Pons (tissue), 1 donor: ENCODE results near the gene NUP214.
"Not testable (repeated sequence)": the region's sequence is repeated elsewhere in the genome, so short reads cannot be mapped to it uniquely, and the experiment has no call there.

ENCODE experiments used
- DNase-seq: peaks from one replicate; pipeline ENCODE4 v3.0.0-alpha.2; 2016; ENCODE audit warnings: low spot score

NUP214 gene

DNA sequence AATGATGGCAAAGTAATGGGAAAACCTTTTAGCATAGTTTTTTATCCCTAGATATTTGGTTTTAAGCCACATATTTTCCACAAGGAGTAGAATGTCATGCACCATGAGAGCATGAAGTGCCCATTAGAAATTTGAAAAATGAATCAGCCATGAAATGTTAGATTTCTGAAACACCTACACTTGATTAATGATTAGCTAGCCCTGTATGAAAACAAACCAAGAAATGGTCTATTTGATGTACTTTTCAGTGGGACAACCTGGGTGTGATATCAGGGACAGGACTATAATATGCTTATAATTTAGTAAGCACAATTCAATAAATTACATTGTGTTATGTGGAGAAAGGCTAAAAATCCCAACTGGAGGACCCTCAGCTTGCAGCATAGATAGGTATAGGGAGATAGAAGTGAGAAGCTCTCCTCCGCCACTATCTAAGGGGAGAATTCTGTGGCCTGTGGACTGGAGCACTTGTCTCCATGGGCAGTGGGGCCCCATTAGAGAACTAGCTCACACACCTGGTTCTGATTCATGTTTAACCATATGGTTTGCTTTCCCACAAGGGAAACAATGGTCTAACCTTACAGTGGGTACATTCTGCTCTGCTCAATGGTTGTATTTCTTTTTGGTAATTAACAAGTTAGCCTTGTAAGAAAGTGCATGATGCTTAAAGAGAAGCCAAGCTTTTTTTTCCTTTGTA, 35.2 kb downstream of the NUP214 start:
- no peak for DNase-seq

GRCh38 chr9:131161585-131161984, 36.2 kb downstream of the NUP214 start:
- no peak for DNase-seq

GRCh38 chr9:131162886-131163285, 37.5 kb downstream of the NUP214 start:
- DNase-seq: no peak

DNA sequence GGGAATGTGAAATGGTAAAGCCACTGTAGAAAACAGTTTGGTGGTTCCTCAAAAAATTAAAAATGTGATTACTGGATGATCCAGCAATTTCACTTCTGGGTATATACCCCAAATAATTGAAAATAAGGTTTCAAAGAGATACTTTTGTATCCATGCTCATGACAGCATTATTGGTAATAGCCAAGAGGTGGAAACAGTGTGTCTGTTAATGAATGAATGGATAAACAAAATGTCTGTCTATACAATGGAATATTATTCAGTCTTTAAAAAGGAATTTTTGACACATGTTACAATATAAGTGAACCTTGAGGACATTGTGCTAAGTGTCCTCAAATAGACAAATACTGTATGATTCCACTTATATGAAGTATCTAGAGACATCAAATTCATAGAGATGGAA, 40.1 kb downstream of the NUP214 start:
- no peak for DNase-seq

- DNase-seq: no peak
Observed at GRCh38 chr9:131167146-131167692, 41.8 kb downstream of the NUP214 start.

DNA sequence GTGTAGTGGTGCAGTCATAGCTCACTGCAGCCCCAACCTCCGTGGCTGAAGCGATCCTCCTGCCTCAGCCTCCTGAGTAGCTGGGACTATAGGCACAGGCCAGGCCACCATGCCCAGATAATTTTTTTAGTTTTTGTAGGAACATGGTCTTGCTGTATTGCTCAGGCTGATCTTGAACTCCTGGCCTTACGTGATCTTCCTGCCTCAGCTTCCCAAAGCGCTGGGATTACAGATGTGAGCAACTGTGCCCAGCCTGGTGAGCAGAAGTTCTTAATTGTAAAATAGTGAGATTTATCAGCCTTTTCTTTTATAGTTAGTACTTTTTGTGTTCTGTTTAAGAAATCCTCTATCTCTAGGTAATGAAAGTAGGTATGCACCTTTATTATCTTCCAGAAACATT, 42.5 kb downstream of the NUP214 start:
- no peak for DNase-seq

DNA sequence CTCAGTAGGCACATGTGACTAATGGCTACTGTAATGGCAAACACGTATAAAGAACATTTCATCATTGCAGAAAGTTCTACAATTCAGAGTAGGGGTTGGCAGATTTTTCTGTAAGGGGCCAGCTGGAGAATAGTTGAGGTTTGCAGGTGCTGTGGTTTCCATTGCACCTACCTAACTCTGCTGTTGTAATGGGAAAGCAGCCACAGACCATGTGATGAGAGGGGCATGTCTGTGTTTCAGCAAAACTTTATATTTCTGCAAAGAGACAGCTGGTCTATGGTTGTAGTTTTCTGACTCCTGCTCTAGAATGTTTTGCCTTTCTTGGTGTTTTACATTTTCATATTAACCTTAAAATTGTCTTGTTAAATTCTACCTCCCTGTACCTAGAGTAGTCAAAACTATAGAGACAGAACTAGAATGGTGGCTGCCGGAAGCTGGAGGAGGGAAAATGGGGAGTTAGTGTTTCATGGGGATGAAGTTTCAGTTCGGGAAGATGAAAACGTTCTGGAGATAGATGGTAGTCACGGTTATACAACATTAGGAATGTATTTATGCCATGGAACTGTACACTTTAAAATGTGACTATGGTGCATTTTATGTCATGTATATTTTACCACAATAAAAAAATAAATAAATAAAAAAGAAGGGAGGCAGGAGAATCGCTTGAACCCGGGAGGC, 44.3 kb downstream of the NUP214 start:
- no peak for DNase-seq

GRCh38 chr9:131173995-131174394, 48.6 kb downstream of the NUP214 start:
- no peak for DNase-seq

- DNase-seq: no peak
Observed at GRCh38 chr9:131174681-131175239, 49.4 kb downstream of the NUP214 start.

- DNase-seq: no peak
Observed at GRCh38 chr9:131177898-131178297, 52.5 kb downstream of the NUP214 start.

DNA sequence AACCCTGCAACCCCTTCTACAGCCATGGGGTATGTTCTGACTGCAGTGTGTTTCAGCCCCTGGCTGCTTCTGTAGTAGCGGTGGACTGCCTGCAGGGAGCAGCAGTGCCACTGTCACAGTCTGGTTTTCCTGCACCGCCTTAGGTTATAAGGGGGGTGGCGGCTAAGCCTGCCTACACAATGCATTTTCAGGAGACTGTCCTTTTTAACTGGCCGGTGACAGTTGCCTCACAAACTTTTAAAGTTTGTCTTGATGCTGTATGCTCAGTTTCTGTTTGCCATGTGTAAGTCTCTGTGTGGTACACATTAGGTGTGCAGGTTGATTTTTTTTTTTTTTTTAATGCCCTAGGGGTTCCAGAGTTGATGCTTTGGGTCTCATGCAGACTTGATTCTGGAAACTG, 53.0 kb downstream of the NUP214 start:
- peak; percentile 60 for DNase-seq

- DNase-seq: no peak
Observed at GRCh38 chr9:131178926-131179325, 53.5 kb downstream of the NUP214 start.

GRCh38 chr9:131179561-131180219, 54.3 kb downstream of the NUP214 start:
- peak; percentile 33 for DNase-seq

DNA sequence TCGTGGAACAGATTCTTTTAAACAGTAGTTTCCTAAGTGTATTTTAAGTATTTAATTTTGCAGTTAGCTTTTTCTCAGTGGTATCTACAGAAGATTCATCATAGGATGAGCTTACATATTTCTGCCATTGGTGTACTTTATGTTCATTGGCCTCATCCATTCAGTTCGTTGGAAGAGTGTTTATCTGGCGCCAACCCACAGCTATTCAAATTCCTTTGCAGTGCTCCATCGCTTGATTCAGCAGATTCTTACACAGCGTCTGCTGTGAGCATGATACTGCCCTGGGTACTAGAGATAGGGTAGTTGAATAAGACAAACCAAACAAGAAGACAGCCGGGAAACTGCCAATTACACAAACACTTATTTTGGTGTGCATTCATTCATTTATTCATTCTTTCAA, 55.1 kb downstream of the NUP214 start:
- no peak for DNase-seq

DNA sequence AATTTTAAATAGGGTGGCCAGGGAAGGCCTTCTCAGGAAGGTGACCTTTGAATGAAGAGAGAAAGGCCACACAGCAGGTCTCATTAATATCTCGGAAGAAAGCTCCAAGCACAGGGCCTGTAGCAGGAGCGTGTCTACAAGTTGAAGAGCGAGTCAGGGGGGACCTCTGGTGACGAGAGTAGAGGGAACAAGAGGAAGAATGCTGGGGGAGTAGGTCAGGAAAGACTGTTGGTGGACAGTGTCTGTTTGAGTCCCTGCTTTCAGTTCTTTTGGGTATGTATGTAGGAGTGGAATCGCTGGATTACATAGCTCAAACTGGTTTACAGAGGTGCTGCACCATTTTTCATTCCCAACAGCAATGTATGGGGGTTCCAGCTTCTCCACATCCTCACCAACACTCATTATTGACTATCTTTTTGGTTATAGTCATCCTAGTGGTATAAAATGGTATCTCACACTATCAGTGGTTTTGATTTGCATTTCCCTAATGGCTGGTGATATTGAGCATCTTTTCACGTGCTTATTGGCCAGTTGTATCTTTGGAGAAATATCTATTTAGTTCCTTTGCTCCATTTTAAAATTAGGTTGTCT, 55.8 kb downstream of the NUP214 start:
- no peak for DNase-seq

DNA sequence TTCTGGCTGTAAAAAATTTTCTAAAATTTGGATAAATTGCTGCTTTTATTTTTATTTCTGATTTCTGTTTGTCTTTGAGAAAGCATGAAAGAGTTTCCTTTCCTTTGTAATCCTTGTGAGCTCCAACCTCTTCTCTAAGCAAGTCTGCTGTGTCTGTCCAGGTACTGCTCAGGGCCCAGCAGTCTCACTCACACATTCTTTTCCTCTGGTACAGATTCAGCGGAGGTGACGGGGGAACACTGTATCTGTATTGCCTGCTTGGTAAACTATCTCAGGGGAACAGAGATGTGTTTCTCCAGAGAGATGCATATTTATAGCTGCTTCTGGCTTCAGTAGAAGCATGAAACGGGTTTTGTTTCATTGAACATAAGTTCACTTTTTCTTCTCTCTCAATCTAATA, 60.5 kb downstream of the NUP214 start:
- peak; percentile 26 for DNase-seq

DNA sequence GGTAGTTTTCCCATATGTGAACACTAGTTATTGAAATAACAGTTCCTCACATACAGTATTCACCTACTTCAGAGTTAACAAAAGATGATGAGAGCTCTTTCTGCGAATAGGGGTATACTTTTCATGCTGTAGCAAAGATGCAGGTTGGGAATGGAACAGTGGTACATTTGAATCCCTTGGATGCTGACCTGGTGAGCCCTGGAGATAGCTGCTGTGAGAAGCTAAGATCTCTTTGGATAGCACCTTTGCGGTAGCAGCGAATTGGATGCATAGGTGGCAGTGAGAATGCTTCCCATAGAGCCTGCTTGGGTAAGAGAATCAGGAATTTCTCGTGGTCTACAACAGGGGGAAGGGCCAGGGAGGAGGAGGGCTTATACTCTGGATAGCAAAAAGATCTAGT, 61.2 kb downstream of the NUP214 start:
- no peak for DNase-seq

DNA sequence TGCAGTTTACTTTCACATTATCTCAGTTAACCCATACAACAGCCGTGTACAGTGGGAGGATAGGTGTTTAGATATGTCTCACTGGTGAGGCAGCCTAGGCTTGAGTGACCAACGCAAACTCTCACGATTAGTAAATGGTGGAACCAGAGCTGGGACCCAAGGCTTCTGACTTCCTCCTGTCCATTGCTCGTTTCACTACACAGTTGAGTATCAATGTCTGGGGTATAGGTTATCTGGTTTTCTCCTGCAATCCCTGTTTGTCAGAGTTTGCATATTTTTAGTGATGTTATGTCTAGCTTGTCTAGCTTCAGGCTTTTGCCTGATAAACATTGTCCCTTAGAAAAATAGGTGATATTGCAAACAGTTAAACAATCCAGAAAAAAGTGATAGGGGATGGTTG, 62.6 kb downstream of the NUP214 start:
- DNase-seq: no peak

DNA sequence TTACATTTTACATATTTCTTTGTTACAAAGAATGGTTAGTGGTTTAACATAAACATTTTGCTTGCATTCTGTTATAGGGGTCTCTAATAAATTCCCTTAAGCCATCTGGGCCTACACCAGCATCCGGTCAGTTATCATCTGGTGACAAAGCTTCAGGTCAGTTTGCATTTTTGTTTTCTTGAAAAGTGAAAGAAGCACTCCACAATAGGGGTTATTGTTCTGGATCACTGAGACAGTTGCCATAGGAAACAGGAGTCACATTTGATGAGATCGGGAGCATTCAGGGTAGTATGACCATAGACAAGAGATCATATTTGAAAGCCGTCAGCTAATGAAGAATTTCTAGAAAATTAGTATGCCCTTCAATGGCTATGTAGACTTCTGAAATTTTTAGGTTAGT, 63.6 kb downstream of the NUP214 start:
- DNase-seq: peak; percentile 85

GRCh38 chr9:131190191-131190590, 64.8 kb downstream of the NUP214 start:
- no peak for DNase-seq

- not testable (repeated sequence) for DNase-seq
Observed at GRCh38 chr9:131191032-131191431, 65.6 kb downstream of the NUP214 start.

- DNase-seq: no peak
Observed at GRCh38 chr9:131191857-131192256, 66.5 kb downstream of the NUP214 start.
